ENCODE measurements around the gene ZCCHC7.
"Not testable (repeated sequence)": the region's sequence is repeated elsewhere in the genome, so short reads cannot be mapped to it uniquely, and the experiment has no call there.

The ZCCHC7 gene

GRCh38 chr9:37300620-37301019 lies 180.2 kb downstream of the ZCCHC7 start:
- no peak for DNase-seq

DNA sequence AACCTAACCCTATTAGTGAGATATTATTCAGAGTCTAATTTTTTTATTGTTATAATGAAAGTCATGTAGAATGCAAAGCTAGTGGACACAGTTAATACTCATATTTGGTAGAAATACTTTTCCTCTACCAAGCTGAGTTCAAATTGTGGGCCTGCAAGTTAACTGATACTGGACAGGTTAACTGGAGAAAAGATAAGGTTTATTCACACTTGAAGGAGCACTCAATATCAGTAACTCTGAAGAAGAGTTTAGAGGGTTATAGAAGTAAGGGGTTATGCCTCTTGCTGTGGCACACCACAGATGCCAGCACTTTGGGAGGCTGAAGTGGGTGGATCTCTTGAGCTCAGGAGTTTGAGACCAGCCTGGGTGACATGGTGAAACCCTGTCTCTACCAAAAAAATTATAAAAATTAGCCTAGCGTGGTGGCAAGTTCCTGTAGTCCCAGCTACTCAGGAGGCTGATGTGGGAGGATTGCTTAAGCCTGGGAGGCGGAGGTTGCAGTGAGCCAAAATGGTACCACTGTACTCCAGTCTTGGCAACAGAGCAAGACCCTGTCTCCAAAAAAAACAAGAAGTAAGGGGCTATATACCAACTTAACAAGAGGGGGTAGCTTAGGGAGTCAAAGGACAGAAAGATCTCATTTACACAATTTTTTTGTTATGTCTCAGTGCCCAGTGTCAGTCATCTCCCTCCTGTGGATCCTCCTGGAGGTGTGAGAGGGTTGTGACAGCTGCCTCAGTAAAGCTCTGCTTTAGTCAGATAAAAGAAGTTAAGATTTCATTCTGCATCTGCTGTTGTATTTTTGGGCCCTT lies 180.9 kb downstream of the ZCCHC7 start:
- DNase-seq: no peak

- no peak for DNase-seq
Measured at GRCh38 chr9:37301854-37302172, 181.4 kb downstream of the ZCCHC7 start.

DNA sequence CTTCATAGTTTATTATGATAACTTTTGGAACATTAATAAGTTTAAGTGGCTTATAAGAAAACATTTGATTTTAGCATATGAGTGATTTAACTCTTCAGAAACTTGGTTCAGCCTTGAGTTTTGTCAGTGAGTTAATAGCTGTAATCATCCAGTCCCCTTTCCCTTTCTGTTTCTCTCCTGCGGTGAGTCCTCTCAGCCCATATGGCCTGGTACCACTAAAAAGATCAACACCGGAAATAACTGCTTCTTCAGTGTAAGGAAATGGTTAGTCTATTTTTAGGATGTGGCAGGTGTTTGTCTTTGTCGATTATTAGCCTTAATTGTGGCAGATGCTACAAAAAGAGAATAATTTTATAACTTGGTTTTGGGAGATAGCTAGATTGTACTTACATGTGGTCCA lies 181.9 kb downstream of the ZCCHC7 start:
- no peak for DNase-seq

GRCh38 chr9:37303272-37303671 lies 182.9 kb downstream of the ZCCHC7 start:
- not testable (repeated sequence) for DNase-seq

DNA sequence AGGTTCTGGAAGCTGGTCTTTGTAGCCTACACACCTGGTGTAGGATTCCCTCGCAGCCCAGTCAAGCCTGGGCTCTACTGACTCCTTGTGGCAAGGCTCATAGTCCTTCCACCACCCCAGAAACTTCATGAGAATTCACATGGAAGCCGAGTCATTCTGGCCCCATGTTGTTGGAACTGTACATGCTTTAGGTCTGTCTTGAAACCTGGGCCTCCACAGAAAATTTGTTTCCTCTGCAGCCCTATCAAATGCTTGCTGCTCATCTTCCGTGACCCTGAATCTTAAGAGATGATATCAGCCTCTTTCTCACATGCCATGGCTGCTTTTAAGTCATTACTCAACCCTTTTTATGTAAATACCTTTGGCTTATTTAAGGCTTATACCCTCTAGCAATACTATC lies 188.8 kb downstream of the ZCCHC7 start:
- no peak for DNase-seq

DNA sequence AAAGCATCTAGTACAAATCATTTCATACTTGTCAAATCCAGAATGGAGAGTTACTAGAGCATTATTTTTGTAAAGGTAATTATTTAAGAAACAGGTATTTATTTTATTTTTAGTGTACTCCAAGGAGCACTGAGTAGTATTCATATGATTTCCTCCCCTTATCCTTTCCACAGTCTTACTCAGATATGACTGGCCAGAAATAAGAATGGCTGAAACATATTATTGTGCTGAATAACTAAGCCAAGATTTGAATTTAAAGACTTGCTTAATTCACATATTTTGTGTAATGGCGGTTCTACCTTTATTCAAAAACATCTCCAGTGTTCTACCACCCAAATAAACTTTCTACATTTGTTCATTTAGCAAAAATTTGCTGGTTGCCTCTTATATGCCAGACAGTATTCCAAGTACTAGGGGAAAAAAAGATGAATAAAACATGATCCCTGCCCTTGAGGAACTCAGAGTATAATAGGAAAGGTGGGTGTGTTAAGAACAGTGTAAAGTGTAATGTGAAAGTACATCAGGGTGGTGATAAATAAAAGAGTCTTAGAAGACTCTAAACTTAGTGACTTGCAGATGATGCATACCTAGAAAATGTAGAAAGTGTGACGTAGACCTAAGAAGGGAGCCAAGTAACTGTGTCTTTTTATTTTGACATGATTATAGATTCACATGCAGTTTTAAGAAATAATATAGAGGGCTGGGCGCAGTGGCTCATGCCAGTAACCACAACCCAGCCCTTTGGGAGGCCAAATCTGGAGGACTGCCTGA lies 191.7 kb downstream of the ZCCHC7 start:
- DNase-seq: no peak

DNA sequence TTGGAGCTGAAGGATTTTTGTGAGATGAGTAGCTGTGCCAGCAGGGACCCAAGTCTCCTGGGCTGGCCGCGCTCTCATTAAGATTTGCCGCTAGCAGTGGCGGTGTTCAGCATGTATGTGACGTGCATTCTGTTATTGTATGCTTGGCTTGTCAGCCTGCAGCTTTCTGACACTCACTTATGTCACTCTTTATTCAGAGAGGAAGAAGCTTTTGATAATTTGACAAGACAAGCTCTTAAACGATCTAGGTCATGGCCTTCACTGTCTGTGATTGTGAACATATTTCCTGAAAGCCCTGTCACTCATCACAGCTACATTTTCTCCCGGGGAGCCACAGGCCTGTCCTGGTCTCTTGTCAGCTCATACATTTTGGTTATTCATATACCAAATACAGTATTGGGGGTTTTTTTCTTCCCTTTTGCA lies 203.9 kb downstream of the ZCCHC7 start:
- no peak for DNase-seq

GRCh38 chr9:37324691-37325490 lies 204.5 kb downstream of the ZCCHC7 start:
- DNase-seq: no peak

GRCh38 chr9:37325778-37326177 lies 205.4 kb downstream of the ZCCHC7 start:
- no peak for DNase-seq

DNA sequence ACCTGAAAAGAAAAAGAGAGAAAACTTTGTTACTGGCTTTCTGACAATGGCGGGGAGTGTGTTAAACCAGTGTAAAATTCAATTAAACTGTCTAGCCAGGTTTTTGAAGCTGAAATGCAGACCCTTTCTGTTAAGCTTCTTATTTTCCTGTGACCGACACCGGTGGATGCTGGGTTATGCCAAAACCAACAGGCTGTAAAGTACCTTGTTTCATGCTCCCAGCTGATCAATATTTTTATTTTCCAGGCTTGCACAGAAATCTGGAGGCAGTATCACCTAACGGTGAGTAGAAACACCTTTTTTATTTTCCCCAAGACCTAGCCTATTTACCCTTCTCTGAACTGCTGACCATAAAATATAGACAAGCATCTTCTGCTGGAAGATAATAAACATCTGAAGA lies 207.2 kb downstream of the ZCCHC7 start:
- DNase-seq: no peak

DNA sequence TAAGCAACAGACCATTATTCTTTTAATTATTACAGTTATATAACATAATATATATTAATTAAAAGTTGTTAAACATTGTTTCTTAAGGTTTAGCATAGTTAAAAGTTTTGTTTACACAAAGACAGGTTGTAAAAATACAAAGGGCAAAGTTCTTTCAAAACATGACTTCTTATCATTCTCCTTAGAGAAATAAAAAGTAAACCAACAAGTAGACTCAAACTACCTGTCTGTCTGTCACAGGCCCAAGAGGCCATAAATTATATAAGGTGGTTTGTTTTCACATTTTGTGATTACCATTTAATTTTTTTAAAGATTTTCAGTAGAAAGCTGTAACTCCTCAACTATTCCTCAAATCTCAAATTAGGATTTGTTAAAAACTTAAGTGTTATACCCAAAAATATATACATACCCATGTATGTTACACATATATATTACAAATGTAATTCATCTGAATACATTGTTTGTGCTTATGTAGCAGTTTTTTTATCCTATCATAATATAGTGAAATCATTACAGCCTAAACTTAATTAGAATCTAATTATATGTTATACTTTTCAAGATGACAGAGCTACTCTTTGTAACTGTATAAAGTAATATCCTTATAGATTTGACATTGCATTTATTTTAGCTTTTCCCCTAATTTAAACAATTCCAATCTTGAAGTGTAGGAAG lies 208.3 kb downstream of the ZCCHC7 start:
- DNase-seq: no peak

- no peak for DNase-seq
Measured at GRCh38 chr9:37329576-37329975, 209.2 kb downstream of the ZCCHC7 start.

DNA sequence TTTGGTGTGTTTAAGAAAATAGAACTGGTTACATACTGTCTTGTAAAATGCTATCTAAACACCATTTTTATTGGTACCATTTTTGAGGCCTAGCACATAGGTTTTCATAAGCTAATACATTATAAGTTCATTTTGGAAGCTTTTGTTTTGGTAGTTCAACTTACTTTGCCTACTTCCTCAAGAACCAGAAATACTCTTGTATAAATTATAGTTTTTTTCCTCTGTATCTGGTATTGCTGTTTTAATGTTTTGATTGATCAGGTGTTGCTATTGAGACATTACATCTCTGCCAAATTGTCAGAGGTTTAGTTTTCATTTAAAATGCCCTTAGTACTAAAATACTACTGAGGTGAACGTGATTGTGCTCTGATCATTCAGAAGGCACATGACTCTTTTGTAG lies 211.5 kb downstream of the ZCCHC7 start:
- no peak for DNase-seq

GRCh38 chr9:37332578-37332977 lies 212.2 kb downstream of the ZCCHC7 start:
- no peak for DNase-seq

DNA sequence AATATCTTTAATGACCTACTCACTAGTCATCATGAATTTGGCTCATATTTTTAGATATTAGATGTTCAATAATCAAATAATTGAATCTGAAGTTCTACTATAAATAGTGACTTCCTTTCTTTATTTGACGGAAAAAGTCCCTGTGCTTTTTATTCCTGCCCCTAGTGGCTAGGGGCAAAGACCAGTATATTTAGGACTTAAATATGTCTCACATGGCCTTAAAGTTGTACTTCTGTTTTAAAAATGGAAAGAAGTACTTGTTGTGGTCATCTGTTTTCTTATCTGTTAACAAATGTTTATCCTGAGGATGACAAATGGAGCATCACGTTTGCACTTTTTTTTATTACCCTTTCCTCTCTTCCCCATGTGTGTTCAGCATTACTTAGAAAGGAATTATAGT lies 212.9 kb downstream of the ZCCHC7 start:
- DNase-seq: no peak

- no peak for DNase-seq
Measured at GRCh38 chr9:37335238-37335637, 214.9 kb downstream of the ZCCHC7 start.

DNA sequence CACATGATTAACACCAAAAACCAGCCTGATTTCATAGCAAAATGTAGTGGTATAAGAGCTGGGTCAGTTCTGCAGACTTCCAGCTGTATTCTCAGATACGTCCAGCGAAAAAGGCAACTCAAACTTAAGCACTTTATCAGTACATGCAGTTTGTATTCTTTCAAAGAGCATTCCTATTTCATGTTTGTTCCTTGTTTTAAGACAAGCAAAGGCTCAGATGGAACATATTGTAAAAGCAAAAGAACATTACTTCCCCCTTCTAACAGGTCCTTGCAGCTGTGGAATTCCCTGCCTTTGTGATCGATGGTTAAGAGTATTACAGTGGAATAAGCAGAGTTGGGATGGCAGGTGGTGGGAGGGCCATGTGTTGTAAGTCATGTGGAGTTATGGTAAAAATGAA lies 215.8 kb downstream of the ZCCHC7 start:
- no peak for DNase-seq

- DNase-seq: no peak
Measured at GRCh38 chr9:37337301-37337890, 217.0 kb downstream of the ZCCHC7 start.

GRCh38 chr9:37338218-37338617 lies 217.8 kb downstream of the ZCCHC7 start:
- DNase-seq: no peak

DNA sequence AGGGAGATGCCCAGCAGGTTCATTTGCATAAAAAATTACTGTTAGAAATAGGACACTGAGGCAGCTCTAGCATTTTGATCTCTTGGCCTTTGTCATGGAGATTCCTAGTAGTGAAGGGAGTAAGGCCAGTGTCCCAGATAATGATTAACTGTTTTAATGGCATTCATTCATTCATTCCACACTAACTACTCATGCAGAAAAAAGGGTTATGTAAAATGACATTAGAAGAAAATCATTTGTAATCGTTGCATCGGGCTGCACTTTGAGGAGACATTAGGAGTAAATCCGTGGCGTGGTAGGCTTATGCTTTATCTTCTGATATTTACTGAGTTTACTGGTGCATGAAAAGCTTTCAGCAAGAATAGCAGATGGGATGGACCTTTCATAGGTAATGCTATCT lies 219.5 kb downstream of the ZCCHC7 start:
- no peak for DNase-seq

DNA sequence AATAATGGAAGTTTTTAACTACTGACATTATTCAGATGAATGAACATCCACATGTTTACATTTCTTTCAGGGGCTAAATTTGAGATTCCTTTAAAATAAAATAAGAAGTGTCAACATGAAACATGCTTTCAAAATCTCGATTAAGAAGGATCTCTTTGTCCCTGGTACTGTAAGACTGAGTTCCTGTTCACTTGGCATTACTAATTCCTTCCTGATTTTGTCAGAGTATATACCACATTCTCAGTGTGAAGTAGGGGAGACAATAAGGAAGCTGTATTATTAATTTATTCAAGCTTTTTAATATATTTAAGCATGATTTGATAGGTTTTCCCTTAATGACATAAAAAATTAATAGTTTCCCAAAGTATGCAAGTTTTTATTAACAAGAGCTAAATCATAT lies 220.6 kb downstream of the ZCCHC7 start:
- no peak for DNase-seq

- no peak for DNase-seq
Measured at GRCh38 chr9:37341704-37342103, 221.3 kb downstream of the ZCCHC7 start.
